Ovary (tissue), 3 donors: ENCODE results near the gene MYO1E.

Experiments used
- CTCF ChIP-seq, 3 donors: fragments of 450-650 bp in 2 of 3; fragments of 200-600 bp in 1 of 3; IDR thresholded peaks; one replicate each; pipeline versions ENCODE4 v1.5.1 to v1.8.0; 2016 to 2022; ENCODE audit warnings: antibody characterized with exemption in 3 of 3, mild to moderate bottlenecking in 1 of 3
- EP300 ChIP-seq: sonication (generic); formaldehyde crosslinking; IDR thresholded peaks from one replicate; pipeline ENCODE4 v1.6.1; 2017; ENCODE audit warnings: antibody characterized with exemption
- POLR2A ChIP-seq: fragments of 450-650 bp; IDR thresholded peaks from one replicate; pipeline ENCODE4 v1.6.1; 2017; ENCODE audit warnings: antibody characterized with exemption, mild to moderate bottlenecking, moderate library complexity
- donor health status: DM: no; HTN: no; CAD: no.

- no peak for TF ChIP-seq POLR2A
- TF ChIP-seq CTCF (IDR thresholded peaks at IDR 0.05), result no peak
- TF ChIP-seq EP300, result no peak
Observed at GRCh38 chr15:59087731-59088130, 284.9 kb downstream of the MYO1E start.
